Epithelial cell of prostate (primary cell): ENCODE data around the gene HDAC4.
A peak's percentile ranks its signal among the peaks of the same experiment; 100 is the strongest.

Experiments used
- DNase-seq: peaks from one replicate; pipeline ENCODE4 v3.0.0-alpha.2; 2011; ENCODE audit warnings: low read depth, low spot score
- H3K27ac ChIP-seq: fragments of 450-650 bp; 2 replicates; pipeline ENCODE4 v1.5.1; 2017; ENCODE audit warnings: mild to moderate bottlenecking

Gene HDAC4

DNA sequence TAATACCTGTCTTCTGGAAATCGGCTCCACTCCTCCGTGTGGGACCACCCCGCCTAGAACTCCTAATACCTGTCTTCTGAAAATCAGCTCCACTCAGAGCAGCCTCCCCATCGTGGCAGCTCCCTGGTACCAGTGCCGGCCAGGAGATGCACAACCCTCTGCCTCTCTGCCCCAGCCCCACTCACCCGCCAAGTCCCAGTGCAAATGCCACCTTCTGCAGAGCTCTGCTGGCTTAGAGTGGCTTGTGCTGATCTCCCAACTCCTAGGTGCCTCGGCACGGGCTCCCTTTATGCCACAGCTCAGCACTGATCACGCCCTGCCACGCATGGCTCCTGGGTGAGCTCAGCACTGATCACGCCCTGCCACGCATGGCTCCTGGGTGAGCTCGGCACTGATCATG lies 258.5 kb downstream of the HDAC4 start:
- peak overlapping the region; percentile 46 for H3K27ac ChIP-seq

GRCh38 chr2:239141021-239141760 lies 259.6 kb downstream of the HDAC4 start:
- no peak for DNase-seq
- no peak overlapping the region for H3K27ac ChIP-seq

More for the DNA sequence above, 258.5 kb downstream of the HDAC4 start:
- DNase-seq, result no peak

GRCh38 chr2:239140346-239141020 lies 260.3 kb downstream of the HDAC4 start:
- H3K27ac ChIP-seq, result no peak overlapping the region
- no peak for DNase-seq

DNA sequence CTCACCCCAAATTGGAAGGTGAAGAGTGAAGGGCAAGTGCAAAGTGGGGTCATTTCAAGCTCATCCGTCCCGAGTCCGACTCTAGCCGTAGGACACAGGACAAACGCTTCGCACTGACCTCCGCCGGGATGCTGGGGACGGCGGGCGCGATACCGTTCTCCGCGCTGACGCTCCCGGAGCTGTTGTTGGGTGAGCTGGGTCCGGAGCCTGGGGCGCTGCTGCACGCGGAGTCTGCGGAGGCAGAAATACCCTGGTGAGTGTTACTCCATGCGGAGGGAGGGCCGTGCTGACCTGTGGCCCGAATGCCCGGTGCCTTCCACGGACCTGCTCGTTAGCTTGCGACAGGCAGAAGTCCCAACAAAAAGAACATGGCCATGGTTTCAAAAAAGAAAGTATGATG lies 261.3 kb downstream of the HDAC4 start:
- H3K27ac ChIP-seq, result no peak overlapping the region
- DNase-seq, result no peak

DNA sequence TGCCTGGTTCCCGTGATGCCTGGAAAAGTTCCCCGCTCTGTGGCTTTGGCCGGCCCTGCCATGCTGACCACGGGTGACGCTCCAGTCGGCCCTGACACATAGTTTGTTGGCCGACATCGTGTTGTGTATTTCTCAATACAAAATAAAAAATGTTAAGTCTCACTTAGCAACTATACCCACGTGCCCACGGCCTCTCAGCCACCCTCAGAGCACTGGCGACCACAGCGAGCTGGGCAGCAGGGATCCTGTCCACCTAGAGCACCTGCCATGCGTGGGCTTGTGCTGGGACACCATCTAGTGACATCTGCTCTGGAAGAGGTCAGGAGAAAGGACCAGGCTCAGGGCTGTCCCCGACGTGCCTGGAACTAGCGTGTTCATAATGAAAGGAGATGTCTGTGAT lies 261.7 kb downstream of the HDAC4 start:
- DNase-seq, result no peak
- no peak overlapping the region for H3K27ac ChIP-seq

DNA sequence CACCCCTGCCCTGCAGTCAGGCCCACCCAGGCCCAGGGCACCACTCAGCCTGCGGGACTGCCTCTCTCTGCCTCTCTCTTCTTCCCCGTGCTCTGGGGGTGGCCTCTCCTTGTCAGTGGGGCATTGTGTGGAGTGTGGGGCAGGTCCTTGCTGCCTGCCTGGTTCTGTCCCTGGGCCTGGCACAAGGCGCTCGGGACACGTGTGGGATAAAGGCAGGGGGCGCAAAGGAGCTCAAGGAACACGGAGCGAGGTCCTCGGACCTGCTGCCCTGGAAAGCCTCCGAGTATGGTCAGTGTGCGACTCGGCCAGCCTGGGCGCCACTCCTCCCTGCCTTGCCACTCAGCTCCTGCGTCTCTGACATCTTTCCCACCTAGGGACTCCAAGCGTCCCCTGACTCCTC lies 262.2 kb downstream of the HDAC4 start:
- no peak for DNase-seq

GRCh38 chr2:239137898-239138283 lies 262.9 kb downstream of the HDAC4 start:
- DNase-seq, result no peak
- no peak overlapping the region for H3K27ac ChIP-seq

More for the DNA sequence above, 262.2 kb downstream of the HDAC4 start:
- H3K27ac ChIP-seq, result no peak overlapping the region

GRCh38 chr2:239137165-239137897 lies 263.5 kb downstream of the HDAC4 start:
- no peak overlapping the region for H3K27ac ChIP-seq

GRCh38 chr2:239136762-239137161 lies 264.1 kb downstream of the HDAC4 start:
- no peak for DNase-seq
- no peak overlapping the region for H3K27ac ChIP-seq

More at GRCh38 chr2:239137165-239137897, 263.5 kb downstream of the HDAC4 start:
- no peak for DNase-seq

GRCh38 chr2:239136203-239136602 lies 264.6 kb downstream of the HDAC4 start:
- DNase-seq, result no peak

DNA sequence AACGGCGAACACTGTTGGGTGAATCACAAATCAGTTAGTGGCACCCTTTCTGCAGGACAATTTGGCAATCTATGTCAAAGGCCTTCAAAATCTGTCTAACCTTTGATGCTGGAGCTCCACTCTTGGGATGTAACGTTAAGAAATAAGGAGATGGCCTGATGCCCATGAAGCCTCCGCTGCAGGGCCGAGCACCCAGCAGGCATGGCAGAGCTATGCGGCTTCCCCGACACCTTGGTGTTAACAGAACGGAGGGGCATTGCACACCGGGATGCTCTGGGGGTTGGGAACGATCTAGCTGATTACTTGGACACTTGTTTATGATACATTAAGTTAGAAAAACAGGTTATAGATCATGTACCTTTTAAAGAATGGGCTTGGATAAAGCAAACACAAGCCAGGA lies 265.3 kb downstream of the HDAC4 start:
- H3K27ac ChIP-seq, result no peak overlapping the region
- no peak for DNase-seq

More at GRCh38 chr2:239136203-239136602, 264.6 kb downstream of the HDAC4 start:
- no peak overlapping the region for H3K27ac ChIP-seq

- no peak for DNase-seq
- no peak overlapping the region for H3K27ac ChIP-seq
These were observed 266.8 kb downstream of the HDAC4 start for GRCh38 chr2:239133945-239134570.

DNA sequence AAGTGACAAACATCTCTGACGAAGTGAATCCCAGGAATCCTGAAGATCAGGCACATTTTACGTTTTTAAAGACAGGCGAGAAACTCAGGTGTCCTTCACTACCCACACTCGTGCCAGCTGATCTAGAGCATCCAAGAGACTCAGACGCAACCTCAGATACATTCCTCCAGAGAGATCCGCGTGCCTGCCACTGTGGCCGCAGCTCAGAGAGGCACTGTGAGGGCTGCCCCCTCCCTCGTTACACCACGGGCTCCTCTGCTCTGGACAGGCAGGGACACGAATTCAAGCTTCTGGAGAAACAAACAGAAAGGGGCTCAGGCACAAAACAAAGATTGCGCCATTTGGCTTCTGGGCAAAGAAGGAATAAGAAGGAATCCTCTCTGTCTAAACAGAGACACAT lies 268.0 kb downstream of the HDAC4 start:
- H3K27ac ChIP-seq, result no peak overlapping the region
- no peak for DNase-seq

DNA sequence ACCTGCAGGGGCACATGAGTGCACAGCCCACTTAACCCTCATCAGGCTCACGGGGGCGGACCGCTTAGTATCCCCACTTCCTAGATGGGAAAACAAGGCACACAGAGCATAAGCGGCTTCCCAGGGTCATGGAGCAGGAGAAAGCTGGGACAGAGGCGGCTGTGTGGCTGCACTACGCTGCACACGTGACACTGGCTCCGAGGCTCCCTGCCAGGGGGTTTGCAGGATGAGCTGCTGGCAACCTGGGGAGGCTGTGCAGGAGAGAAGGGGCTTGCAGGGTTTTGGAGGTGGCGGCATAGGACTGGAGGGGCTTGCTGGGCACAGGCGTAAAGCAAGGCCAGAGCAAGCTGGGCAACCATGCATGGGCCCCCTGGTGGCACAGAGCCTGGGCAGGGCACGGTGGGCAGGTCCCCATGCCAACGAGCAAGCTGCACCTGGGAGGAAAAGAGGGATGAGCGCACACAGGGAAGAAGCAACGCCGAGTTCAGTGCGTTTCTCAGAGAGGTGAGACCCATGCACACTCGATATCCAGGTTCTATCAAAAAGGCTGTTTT lies 268.6 kb downstream of the HDAC4 start:
- no peak overlapping the region for H3K27ac ChIP-seq
- DNase-seq, result no peak

DNA sequence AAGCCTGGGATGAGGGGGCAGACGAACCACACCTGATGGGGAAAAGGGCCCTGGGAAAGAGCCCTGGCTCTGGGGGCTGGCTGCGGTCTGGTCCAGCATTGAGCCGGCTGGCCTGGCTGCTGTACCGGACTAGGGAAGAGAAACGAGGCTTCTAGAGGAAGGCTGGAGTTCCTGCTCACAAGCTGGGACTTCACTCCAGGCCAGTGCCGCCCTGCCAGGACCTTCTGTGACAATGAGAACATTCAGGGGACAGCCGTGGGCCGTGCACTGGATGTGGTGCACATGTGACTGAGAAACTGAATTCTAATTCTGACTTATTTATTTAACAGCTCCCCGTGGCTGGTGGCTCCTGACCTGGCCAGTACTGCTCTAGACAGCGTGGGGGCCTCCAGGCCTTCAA lies 269.3 kb downstream of the HDAC4 start:
- H3K27ac ChIP-seq, result no peak overlapping the region

GRCh38 chr2:239130786-239131325 lies 270.0 kb downstream of the HDAC4 start:
- DNase-seq, result no peak
- no peak overlapping the region for H3K27ac ChIP-seq

More for the DNA sequence above, 269.3 kb downstream of the HDAC4 start:
- no peak for DNase-seq

DNA sequence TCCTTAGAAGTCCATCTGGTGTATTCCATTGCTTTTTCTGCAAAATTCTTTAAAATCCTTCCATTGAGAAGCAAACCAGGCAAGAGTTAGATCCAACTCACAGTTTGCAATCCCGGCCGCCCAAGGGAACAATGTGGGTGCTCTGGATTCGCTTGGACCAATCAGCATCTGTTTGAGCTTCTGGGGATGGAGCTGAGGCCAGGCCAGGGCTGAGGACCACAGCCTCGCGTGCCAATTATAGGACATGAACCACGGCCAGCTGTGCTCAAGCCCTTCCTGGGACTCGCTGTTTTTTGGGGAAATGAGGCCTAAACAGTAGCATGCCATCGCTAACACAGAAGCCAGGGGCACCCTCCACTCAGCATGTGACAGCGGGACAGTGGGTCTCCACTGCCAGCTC lies 270.8 kb downstream of the HDAC4 start:
- DNase-seq, result no peak
- H3K27ac ChIP-seq, result no peak overlapping the region

DNA sequence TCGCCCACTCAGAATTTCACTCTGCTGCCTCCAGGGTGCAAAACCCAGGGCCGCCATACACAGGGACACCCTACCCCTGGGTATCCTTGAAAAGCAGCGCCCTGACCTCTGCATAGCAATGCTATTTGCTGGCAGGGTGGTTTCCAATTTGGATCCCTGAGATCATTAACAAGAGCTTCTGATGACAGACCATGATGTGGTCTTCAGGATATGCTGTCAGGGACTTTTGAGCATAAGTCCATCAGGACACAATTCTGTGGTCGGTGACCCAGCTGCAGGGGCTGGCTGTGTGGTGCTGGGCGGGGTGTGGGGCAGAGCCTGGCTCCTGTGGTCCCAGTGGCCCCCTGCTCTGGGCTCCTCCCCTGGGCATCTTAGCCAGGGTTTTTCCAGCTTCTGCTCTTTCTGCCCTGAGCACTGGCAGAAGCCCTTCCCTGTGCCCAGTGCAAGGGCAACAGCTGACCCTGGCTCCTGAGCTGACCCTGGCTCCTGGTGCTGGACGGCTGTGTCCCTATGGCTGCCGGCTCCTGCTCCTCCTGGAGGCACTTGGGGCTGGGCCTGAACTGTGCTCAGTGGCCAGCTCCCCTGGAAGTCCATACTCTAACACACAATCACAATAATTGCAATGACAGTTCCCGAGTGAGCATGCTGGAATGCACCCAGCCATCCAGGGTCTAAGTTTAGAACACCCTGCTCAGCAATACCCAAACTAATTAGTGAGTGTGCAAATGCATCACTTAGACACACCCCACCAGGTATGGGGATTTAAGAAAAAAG lies 271.5 kb downstream of the HDAC4 start:
- no peak for DNase-seq

GRCh38 chr2:239128706-239129105 lies 272.1 kb downstream of the HDAC4 start:
- H3K27ac ChIP-seq, result no peak overlapping the region
- DNase-seq, result no peak

More for the DNA sequence above, 271.5 kb downstream of the HDAC4 start:
- no peak overlapping the region for H3K27ac ChIP-seq
